ENCODE results near the gene B3GAT3. TPM values are rescaled to one million over a fixed set of nuclear protein-coding genes. Genes with fewer than 3 reads are reported as not detected.

The B3GAT3 gene
- total RNA-seq, 1 experiment from 2014 or later = 65.8 TPM

- no peak for TF ChIP-seq EZH2 (IDR thresholded peaks at IDR 0.05; ENCODE audit: low read length, unreplicated experiment)
- no peak for TF ChIP-seq CTCF (conservative IDR thresholded peaks at IDR 0.05; ENCODE audit: low read depth, low read length)
- no peak for TF ChIP-seq EZH2phosphoT487 (IDR thresholded peaks at IDR 0.05; ENCODE audit: borderline replicate concordance, low read length)
- POLR2A ChIA-PET (ENCODE audit: unreplicated experiment) = no interaction called here
- H3F3A ChIP-seq (ENCODE audit: low read length, unreplicated experiment) = peaks cover 7% of the 10 kb centered on the region
- H4K20me1 ChIP-seq (ENCODE audit: low read length) = no peaks in the 10 kb centered on the region
- intact Hi-C loops (cut with micrococcal nuclease) = no loop called here
- H3K27ac ChIP-seq (ENCODE audit: low read length) = no peak overlapping the region
- H3K36me3 ChIP-seq (ENCODE audit: low read depth, low read length) = no peaks in the 10 kb centered on the region
- CTCF ChIA-PET = no interaction called here
- no peaks in the 10 kb centered on the region for H3K9me3 ChIP-seq (ENCODE audit: low read length)
- H2AFZ ChIP-seq (ENCODE audit: low read length) = no peak overlapping the region
- ATAC-seq (no peak), DNase-seq (no peak)
- no peaks in the 10 kb centered on the region for H3K9me2 ChIP-seq (replicated peaks; ENCODE audit: low read length)
- H3K79me2 ChIP-seq (ENCODE audit: low read length) = peaks cover 26% of the 10 kb centered on the region
- peaks cover 35% of the 10 kb centered on the region for H3K4me1 ChIP-seq (ENCODE audit: insufficient read depth, low read length)
- no peak overlapping the region for H3K9ac ChIP-seq (ENCODE audit: low read length)
- no peak overlapping the region for H3K4me3 ChIP-seq (ENCODE audit: low read length)
- no TSS peak for BruUV-seq (replicated peaks)
- no peaks in the 10 kb centered on the region for H3K27me3 ChIP-seq (ENCODE audit: low read length)
- H3K4me2 ChIP-seq (ENCODE audit: low read length) = no peak overlapping the region
Observed at GRCh38 chr11:62615521-62615920, 6.3 kb downstream of the B3GAT3 start.

- DNase-seq (peak; percentile 72), ATAC-seq (peak; percentile 10)
- intact Hi-C loops (cut with micrococcal nuclease) = loop anchor here (5.0 kb wide), 1 partner anchor 33 kb away; the partner anchor contains the start of gene GANAB
- TF ChIP-seq CTCF (conservative IDR thresholded peaks at IDR 0.05; ENCODE audit: low read depth, low read length) (no peak), EZH2phosphoT487 (IDR thresholded peaks at IDR 0.05; ENCODE audit: borderline replicate concordance, low read length) (no peak), EZH2 (IDR thresholded peaks at IDR 0.05; ENCODE audit: low read length, unreplicated experiment) (no peak)
- ChIA-PET CTCF (no interaction called here), POLR2A (ENCODE audit: unreplicated experiment) (no interaction called here)
- no peaks in the 10 kb centered on the region for H3K36me3 ChIP-seq (ENCODE audit: low read depth, low read length)
- H3K27me3 ChIP-seq (ENCODE audit: low read length) = no peaks in the 10 kb centered on the region
- BruUV-seq (replicated peaks) = no TSS peak
- no peaks in the 10 kb centered on the region for H3K9me3 ChIP-seq (ENCODE audit: low read length)
- H3K4me2 ChIP-seq (ENCODE audit: low read length) = peak overlapping the region; percentile 14; the same call in 1 of the 2 replicates
- H3K79me2 ChIP-seq (ENCODE audit: low read length) = peaks cover 14% of the 10 kb centered on the region
- peaks cover 7% of the 10 kb centered on the region for H3F3A ChIP-seq (ENCODE audit: low read length, unreplicated experiment)
- peak overlapping the region; percentile 9; the same call in 1 of the 2 replicates for H3K27ac ChIP-seq (ENCODE audit: low read length)
- no peak overlapping the region for H3K4me3 ChIP-seq (ENCODE audit: low read length)
- H4K20me1 ChIP-seq (ENCODE audit: low read length) = no peaks in the 10 kb centered on the region
- no peak overlapping the region for H3K9ac ChIP-seq (ENCODE audit: low read length)
- no peak overlapping the region for H2AFZ ChIP-seq (ENCODE audit: low read length)
- H3K9me2 ChIP-seq (replicated peaks; ENCODE audit: low read length) = no peaks in the 10 kb centered on the region
- peaks cover 29% of the 10 kb centered on the region for H3K4me1 ChIP-seq (ENCODE audit: insufficient read depth, low read length)
Observed at GRCh38 chr11:62614275-62614674, 7.5 kb downstream of the B3GAT3 start.

- Histone ChIP-seq H3K9ac (ENCODE audit: low read length) (no peak overlapping the region), H3K4me2 (ENCODE audit: low read length) (peak overlapping the region; percentile 97; the same call in 1 of the 2 replicates), H3K9me2 (replicated peaks; ENCODE audit: low read length) (no peaks in the 10 kb centered on the region), H3K9me3 (ENCODE audit: low read length) (no peaks in the 10 kb centered on the region), H2AFZ (ENCODE audit: low read length) (peak overlapping the region; percentile 89), H4K20me1 (ENCODE audit: low read length) (no peaks in the 10 kb centered on the region), H3K4me1 (ENCODE audit: insufficient read depth, low read length) (peaks cover 29% of the 10 kb centered on the region), H3K36me3 (ENCODE audit: low read depth, low read length) (no peaks in the 10 kb centered on the region), H3F3A (ENCODE audit: low read length, unreplicated experiment) (peaks cover 7% of the 10 kb centered on the region), H3K79me2 (ENCODE audit: low read length) (peaks cover 12% of the 10 kb centered on the region; the same call in 1 of the 2 replicates), H3K4me3 (ENCODE audit: low read length) (peak overlapping the region; percentile 81; the same call in 1 of the 2 replicates), H3K27ac (ENCODE audit: low read length) (peak overlapping the region; percentile 59; the same call in 1 of the 2 replicates), H3K27me3 (ENCODE audit: low read length) (no peaks in the 10 kb centered on the region)
- TF ChIP-seq CTCF (conservative IDR thresholded peaks at IDR 0.05; ENCODE audit: low read depth, low read length) = no peak
- TF ChIP-seq EZH2 (IDR thresholded peaks at IDR 0.05; ENCODE audit: low read length, unreplicated experiment) = no peak
- TF ChIP-seq EZH2phosphoT487 (IDR thresholded peaks at IDR 0.05; ENCODE audit: borderline replicate concordance, low read length) = no peak
- DNase-seq (no peak), ATAC-seq (peak; percentile 11)
- ChIA-PET CTCF (interaction anchor here (0.7 to 0.8 kb wide), 2 partner anchors 12 to 60 kb away, joined by 3 to 4 read pairs; partner anchors contain the start of gene MTA2), POLR2A (ENCODE audit: unreplicated experiment) (no interaction called here)
- BruUV-seq (replicated peaks) = TSS peak; percentile 24
- intact Hi-C loops (cut with micrococcal nuclease) = loop anchor here (5.0 kb wide), 1 partner anchor 34 kb away; the partner anchor contains the start of gene GANAB
Observed at GRCh38 chr11:62613291-62613778, 8.5 kb downstream of the B3GAT3 start.

Measured in PC-3 (cell line).